Body of pancreas (tissue), 4 donors: ENCODE results near the gene ZBTB38. TPM values are rescaled to one million over a fixed set of nuclear protein-coding genes. Genes with fewer than 3 reads are reported as not detected.

ENCODE experiments used
- ATAC-seq: fragments of 150-250 bp; one replicate; pipeline ENCODE4 v1.9.1; 2016
- DNase-seq, 4 donors: peaks; one replicate each; pipeline ENCODE4 v3.0.0-alpha.2; 2019
- H3K27ac ChIP-seq, 4 donors: fragments of 200-600 bp; sonication (generic); 1 replicate in 3 of 4; 2 replicates in 1 of 4; pipeline versions ENCODE4 v1.5.1 to v1.6.1; 2016 to 2019; ENCODE audit warnings: mild to moderate bottlenecking in 1 of 4, mixed read lengths in 1 of 4, moderate library complexity in 1 of 4
- H3K27me3 ChIP-seq, 2 donors: fragments of 200-600 bp; sonication (generic); one replicate each; pipeline ENCODE4 v1.6.0; 2016; ENCODE audit warnings: mild to moderate bottlenecking in 1 of 2
- H3K36me3 ChIP-seq, 2 donors: fragments of 200-600 bp; sonication (generic); replicated peaks in 1 of 2; 2 replicates each; pipeline ENCODE4 v1.5.1; 2016; ENCODE audit warnings: low read depth in 2 of 2; ENCODE audit not compliant: insufficient read depth in 1 of 2
- H3K4me1 ChIP-seq: fragments of 200-600 bp; sonication (generic); one replicate; pipeline ENCODE4 v1.6.0; 2016
- H3K4me3 ChIP-seq, 2 donors: fragments of 200-600 bp; sonication (generic); 1 replicate in 1 of 2; 2 replicates in 1 of 2; pipeline ENCODE4 v1.5.1; 2016 to 2019
- H3K9me3 ChIP-seq, 3 donors: fragments of 200-600 bp; sonication (generic); 1 replicate in 2 of 3; 2 replicates in 1 of 3; pipeline ENCODE4 v1.5.1; 2016
- CTCF ChIP-seq, 7 experiments: fragments of 450-650 bp in 4 of 7; fragments of 200-600 bp in 3 of 7; sonication (generic) in 3 of 7; IDR thresholded peaks; one replicate each; pipeline ENCODE4 v1.5.1; 2016 to 2019; ENCODE audit warnings: antibody characterized with exemption in 7 of 7
- POLR2A ChIP-seq, 3 donors: fragments of 450-650 bp; IDR thresholded peaks; one replicate each; pipeline ENCODE4 v1.6.1; 2016; ENCODE audit warnings: antibody characterized with exemption in 3 of 3, mild to moderate bottlenecking in 2 of 3
- WGBS, 2 donors: methylation state at CpG; one replicate each; pipeline ENCODE4 v1.1.5; 2017; 5-methylcytosine and 5-hydroxymethylcytosine counted together
- intact Hi-C: fragments of 100-400 bp; cut with DNase I; formaldehyde crosslinking; loops from one replicate; pipeline ENCODE4 v1.15.1; 2023
- total RNA-seq, 2 donors: library from RNA; depleted of rRNA; stranded (reverse); fragments of >200 nt; gene quantifications; one replicate each; pipeline ENCODE4 v1.1.0, GENCODE V29; 2016

The ZBTB38 gene
- total RNA-seq, 2 donors from 2014 or later = 48.5 to 60.4 TPM

DNA sequence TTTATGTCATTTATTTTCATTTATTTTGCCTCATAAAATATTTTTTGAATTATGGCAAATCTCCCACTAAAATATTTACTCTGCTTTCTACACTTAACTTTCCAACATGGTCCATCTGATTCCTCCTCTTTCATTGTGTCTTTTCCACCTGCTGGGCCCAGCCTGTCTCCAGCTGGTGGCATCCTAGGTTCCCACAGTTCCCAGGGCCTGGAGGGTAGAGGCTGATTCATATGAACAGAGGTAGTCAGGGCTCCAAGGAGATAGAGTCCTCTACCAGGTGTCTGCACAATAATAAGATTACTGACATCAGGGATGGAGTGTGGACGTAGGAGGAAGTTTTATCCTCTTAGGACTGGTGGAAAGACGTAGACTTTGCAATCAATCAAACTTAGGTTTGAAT, 14.3 kb downstream of the ZBTB38 start:
- intact Hi-C loops = no loop called here
- no peaks in the 10 kb centered on the region for H3K27me3 ChIP-seq
- ATAC-seq = no peak
- H3K4me1 ChIP-seq = no peaks in the 10 kb centered on the region
- H3K9me3 ChIP-seq = no peaks in the 10 kb centered on the region
- no peaks in the 10 kb centered on the region for H3K36me3 ChIP-seq
- TF ChIP-seq CTCF (IDR thresholded peaks at IDR 0.05) (no peak), POLR2A (IDR thresholded peaks at IDR 0.05) (no peak)
- no peak overlapping the region for H3K27ac ChIP-seq
- no peak overlapping the region for H3K4me3 ChIP-seq
- 84 to 87% methylated on average over 2 of the region's 2 CpGs for WGBS, 2 donors
- no peak for DNase-seq

DNA sequence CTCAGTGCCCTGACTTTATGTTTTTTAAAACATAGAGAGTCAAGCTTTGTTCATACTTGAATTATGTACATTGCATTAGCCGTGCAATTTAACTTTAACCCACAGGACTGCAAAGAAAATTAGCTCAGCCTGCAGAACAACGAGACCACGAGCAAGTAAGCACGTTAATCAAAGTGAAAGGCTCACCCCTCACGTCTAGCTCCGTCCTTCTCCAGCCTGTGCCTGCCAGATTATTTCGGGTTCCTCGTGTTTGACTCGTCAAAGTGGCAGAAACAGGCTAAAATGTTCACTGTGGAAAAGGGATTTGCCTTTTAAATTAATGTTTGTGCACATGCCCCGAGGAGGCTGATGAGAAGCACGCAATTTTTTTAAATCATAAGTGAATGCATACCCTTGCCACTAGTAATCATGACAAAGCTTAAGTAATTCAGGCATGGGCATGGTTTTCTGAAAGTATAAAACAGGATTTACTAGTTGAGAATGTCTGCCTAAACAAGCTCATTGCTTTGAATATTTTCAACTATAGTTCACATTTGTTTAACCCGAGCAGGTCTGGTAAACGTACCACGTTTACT, 15.3 kb downstream of the ZBTB38 start:
- Histone ChIP-seq H3K27ac (no peak overlapping the region), H3K36me3 (no peaks in the 10 kb centered on the region), H3K4me1 (peaks cover 4% of the 10 kb centered on the region), H3K9me3 (no peaks in the 10 kb centered on the region), H3K27me3 (no peaks in the 10 kb centered on the region), H3K4me3 (no peak overlapping the region)
- TF ChIP-seq POLR2A (IDR thresholded peaks at IDR 0.05) (no peak), CTCF (IDR thresholded peaks at IDR 0.05) (no peak)
- 34 to 46% methylated on average over 14 of the region's 14 CpGs for WGBS, 2 donors
- intact Hi-C loops = no loop called here
- ATAC-seq = peak; percentile 27
- no peak for DNase-seq

DNA sequence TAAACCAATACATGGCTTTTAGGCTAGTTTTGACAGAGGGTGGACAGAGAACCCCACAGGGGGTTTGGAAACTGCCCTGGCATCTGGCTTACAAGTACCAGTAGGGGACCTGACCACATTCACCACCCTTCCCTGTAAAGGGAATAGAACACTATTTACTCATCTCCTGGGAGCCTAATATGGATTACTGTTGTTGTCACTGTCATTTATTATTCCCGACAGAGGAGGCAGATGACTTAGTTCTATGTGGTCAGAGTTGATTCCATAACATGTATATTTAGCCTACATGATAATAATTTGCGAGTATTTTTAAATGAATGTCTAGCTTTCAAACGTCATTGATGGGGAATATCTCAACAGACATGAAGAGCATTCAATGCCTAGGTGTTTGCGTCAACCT, 15.9 kb downstream of the ZBTB38 start:
- DNase-seq (no peak), ATAC-seq (no peak)
- no peaks in the 10 kb centered on the region for H3K36me3 ChIP-seq
- no peaks in the 10 kb centered on the region for H3K27me3 ChIP-seq
- no peak overlapping the region for H3K27ac ChIP-seq
- intact Hi-C loops = no loop called here
- no peak for TF ChIP-seq POLR2A (IDR thresholded peaks at IDR 0.05)
- TF ChIP-seq CTCF (IDR thresholded peaks at IDR 0.05) = no peak
- H3K4me3 ChIP-seq = no peak overlapping the region
- 70 to 76% methylated on average over 4 of the region's 4 CpGs for WGBS, 2 donors
- no peaks in the 10 kb centered on the region for H3K9me3 ChIP-seq
- peaks cover 9% of the 10 kb centered on the region for H3K4me1 ChIP-seq

- ATAC-seq (no peak), DNase-seq (no peak)
- H3K9me3 ChIP-seq = no peaks in the 10 kb centered on the region
- H3K4me3 ChIP-seq = no peak overlapping the region
- intact Hi-C loops = no loop called here
- WGBS, 2 donors = 80 to 93% methylated on average over 5 of the region's 5 CpGs
- peaks cover 9% of the 10 kb centered on the region for H3K4me1 ChIP-seq
- no peaks in the 10 kb centered on the region for H3K27me3 ChIP-seq
- no peak overlapping the region for H3K27ac ChIP-seq
- TF ChIP-seq CTCF (IDR thresholded peaks at IDR 0.05) (no peak), POLR2A (IDR thresholded peaks at IDR 0.05) (no peak)
- no peaks in the 10 kb centered on the region for H3K36me3 ChIP-seq
These were observed 16.3 kb downstream of the ZBTB38 start for GRCh38 chr3:141384575-141384974.

DNA sequence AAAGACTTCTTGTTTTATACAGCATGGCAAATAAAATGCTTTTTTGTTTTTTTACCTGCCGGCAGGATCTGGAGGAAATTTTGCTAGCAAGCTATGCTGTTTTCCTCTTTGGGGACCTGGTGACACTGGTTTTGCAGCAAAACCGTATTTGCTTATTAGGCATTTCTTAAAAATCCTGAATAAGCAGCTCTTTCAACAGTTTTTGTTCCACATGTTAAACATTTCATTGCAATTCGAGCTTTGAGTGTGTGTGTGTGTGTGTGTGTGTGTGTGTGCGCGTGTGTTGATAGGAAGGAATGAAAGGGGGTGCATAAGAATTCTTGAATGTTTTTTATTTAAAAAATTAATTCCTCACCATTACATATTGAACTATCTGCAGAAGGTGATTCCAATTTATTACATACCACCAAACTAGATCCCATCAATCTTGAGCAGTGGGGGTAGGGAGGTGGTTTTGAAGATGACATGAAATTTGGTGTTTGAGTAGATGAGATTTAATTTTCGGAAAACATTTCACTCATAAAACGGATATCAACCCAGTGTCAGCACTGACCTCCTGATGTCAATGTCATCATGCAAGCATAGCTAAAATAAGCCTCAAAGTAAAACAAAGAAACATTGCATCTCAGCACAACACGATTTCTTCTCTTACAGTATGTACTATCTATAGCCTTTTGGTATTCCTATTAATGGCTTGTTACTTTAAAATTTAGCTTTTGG, 17.3 kb downstream of the ZBTB38 start:
- intact Hi-C loops = no loop called here
- no peaks in the 10 kb centered on the region for H3K36me3 ChIP-seq
- H3K27me3 ChIP-seq = no peaks in the 10 kb centered on the region
- H3K27ac ChIP-seq = no peak overlapping the region
- H3K4me3 ChIP-seq = no peak overlapping the region
- H3K4me1 ChIP-seq = peaks cover 9% of the 10 kb centered on the region
- DNase-seq (no peak), ATAC-seq (no peak)
- WGBS, 2 donors = 67 to 73% methylated on average over 8 of the region's 8 CpGs
- TF ChIP-seq CTCF (IDR thresholded peaks at IDR 0.05) = no peak
- TF ChIP-seq POLR2A (IDR thresholded peaks at IDR 0.05) = no peak
- H3K9me3 ChIP-seq = no peaks in the 10 kb centered on the region
